GM10847 (cell line): Measurements from ENCODE around the gene RTN4IP1.

Experiments
- POLR2A ChIP-seq: IDR thresholded peaks from 2 replicates; pipeline ENCODE4 v1.6.1; 2011; ENCODE audit not compliant: insufficient read length; ENCODE audit errors: extremely low read depth

Gene RTN4IP1

GRCh38 chr6:106637717-106638341 lies 8.5 kb upstream of the RTN4IP1 start:
- TF ChIP-seq POLR2A, result no peak

GRCh38 chr6:106637051-106637716 lies 7.9 kb upstream of the RTN4IP1 start:
- TF ChIP-seq POLR2A, result no peak

GRCh38 chr6:106634565-106634964 lies 5.3 kb upstream of the RTN4IP1 start:
- TF ChIP-seq POLR2A, result no peak

GRCh38 chr6:106631346-106631745 lies 2.0 kb upstream of the RTN4IP1 start:
- TF ChIP-seq POLR2A, result no peak

GRCh38 chr6:106630366-106630765 lies 1.1 kb upstream of the RTN4IP1 start:
- TF ChIP-seq POLR2A, result no peak

GRCh38 chr6:106629859-106630163 lies 513 bp upstream of the RTN4IP1 start:
- no peak for TF ChIP-seq POLR2A

- no peak for TF ChIP-seq POLR2A
Measured at GRCh38 chr6:106628658-106629102, 618 bp downstream of the RTN4IP1 start.

GRCh38 chr6:106626485-106626884 lies 2.8 kb downstream of the RTN4IP1 start:
- TF ChIP-seq POLR2A, result no peak

- TF ChIP-seq POLR2A, result no peak
Measured at GRCh38 chr6:106623039-106623438, 6.3 kb downstream of the RTN4IP1 start.

- no peak for TF ChIP-seq POLR2A
Measured at GRCh38 chr6:106622412-106622811, 6.9 kb downstream of the RTN4IP1 start.

- no peak for TF ChIP-seq POLR2A
Measured at GRCh38 chr6:106620931-106621672, 8.2 kb downstream of the RTN4IP1 start.

- TF ChIP-seq POLR2A, result no peak
Measured at GRCh38 chr6:106619223-106619622, 10.1 kb downstream of the RTN4IP1 start.

- TF ChIP-seq POLR2A, result no peak
Measured at GRCh38 chr6:106618324-106618723, 11.0 kb downstream of the RTN4IP1 start.

- TF ChIP-seq POLR2A, result no peak
Measured at GRCh38 chr6:106617857-106618256, 11.4 kb downstream of the RTN4IP1 start.

GRCh38 chr6:106617302-106617701 lies 12.0 kb downstream of the RTN4IP1 start:
- no peak for TF ChIP-seq POLR2A

GRCh38 chr6:106614592-106615257 lies 14.6 kb downstream of the RTN4IP1 start:
- no peak for TF ChIP-seq POLR2A
